Measurements from ENCODE around the gene RNF44.

The RNF44 gene

DNA sequence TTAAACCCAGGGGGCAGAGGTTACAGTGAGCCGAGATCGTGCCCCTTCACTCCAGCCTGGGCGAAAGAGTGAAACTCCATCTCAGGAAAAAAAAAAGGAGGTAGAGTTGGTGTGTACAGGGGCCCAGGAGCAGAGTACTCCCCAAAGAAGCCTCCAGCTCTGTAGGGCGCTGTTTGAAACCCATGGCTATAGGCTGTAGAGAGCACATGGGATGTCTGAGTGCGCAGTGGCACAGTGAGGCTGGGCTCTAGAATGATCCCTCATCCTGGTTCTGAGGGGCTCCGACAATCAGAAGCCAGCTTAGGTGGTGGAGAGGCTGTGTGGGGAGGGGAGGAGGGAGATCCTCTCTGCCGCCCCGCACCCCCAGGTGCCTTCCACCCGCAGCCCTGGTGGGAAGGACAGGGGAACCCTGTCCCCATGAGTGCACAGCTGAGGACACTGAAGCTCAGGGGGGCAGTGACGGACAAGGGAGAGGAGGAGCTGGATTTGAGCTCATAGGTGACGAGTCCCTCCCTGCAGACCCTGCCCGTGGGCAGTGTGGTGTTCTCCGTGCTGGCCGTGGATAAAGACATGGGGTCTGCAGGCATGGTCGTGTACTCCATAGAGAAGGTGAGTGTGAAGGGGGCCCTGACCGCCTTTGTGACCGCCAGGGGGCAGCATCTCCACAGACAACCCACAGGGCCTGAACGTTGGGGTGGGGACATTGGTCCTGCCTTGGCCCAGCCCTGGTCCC, 36.5 kb upstream of the RNF44 start:
- Histone ChIP-seq H3K27ac (ENCODE audit: low read length) (no peak overlapping the region), H3K27me3 (replicated peaks; ENCODE audit: insufficient read depth, low read length) (peaks cover 16% of the 10 kb centered on the region), H3K4me1 (ENCODE audit: low read length) (no peaks in the 10 kb centered on the region), H3K9ac (ENCODE audit: low read length) (no peak overlapping the region), H4K20me1 (ENCODE audit: insufficient read depth, low read length) (no peaks in the 10 kb centered on the region), H3K9me3 (replicated peaks; ENCODE audit: insufficient read depth, low read length) (no peaks in the 10 kb centered on the region), H3K36me3 (replicated peaks; ENCODE audit: insufficient read depth, low read length) (no peaks in the 10 kb centered on the region), H3F3A (ENCODE audit: insufficient read depth, low read length) (no peaks in the 10 kb centered on the region), H3K4me3 (ENCODE audit: low read length) (no peak overlapping the region), H3K4me2 (ENCODE audit: low read depth, low read length) (peak overlapping the region; percentile 9; the same call in 1 of the 2 replicates), H3K9me2 (replicated peaks; ENCODE audit: insufficient read depth, low read length) (no peaks in the 10 kb centered on the region), H3K79me2 (ENCODE audit: low read length) (no peaks in the 10 kb centered on the region), H2AFZ (ENCODE audit: low read length) (no peak overlapping the region)
- DNase-seq, result peak; percentile 50
- TF ChIP-seq, protein P1, sequence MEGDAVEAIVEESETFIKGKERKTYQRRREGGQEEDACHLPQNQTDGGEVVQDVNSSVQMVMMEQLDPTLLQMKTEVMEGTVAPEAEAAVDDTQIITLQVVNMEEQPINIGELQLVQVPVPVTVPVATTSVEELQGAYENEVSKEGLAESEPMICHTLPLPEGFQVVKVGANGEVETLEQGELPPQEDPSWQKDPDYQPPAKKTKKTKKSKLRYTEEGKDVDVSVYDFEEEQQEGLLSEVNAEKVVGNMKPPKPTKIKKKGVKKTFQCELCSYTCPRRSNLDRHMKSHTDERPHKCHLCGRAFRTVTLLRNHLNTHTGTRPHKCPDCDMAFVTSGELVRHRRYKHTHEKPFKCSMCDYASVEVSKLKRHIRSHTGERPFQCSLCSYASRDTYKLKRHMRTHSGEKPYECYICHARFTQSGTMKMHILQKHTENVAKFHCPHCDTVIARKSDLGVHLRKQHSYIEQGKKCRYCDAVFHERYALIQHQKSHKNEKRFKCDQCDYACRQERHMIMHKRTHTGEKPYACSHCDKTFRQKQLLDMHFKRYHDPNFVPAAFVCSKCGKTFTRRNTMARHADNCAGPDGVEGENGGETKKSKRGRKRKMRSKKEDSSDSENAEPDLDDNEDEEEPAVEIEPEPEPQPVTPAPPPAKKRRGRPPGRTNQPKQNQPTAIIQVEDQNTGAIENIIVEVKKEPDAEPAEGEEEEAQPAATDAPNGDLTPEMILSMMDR (IDR thresholded peaks at IDR 0.05; ENCODE audit: low read length), result peak; percentile 89
- TF ChIP-seq EZH2phosphoT487 (IDR thresholded peaks at IDR 0.05; ENCODE audit: low read length), result no peak

DNA sequence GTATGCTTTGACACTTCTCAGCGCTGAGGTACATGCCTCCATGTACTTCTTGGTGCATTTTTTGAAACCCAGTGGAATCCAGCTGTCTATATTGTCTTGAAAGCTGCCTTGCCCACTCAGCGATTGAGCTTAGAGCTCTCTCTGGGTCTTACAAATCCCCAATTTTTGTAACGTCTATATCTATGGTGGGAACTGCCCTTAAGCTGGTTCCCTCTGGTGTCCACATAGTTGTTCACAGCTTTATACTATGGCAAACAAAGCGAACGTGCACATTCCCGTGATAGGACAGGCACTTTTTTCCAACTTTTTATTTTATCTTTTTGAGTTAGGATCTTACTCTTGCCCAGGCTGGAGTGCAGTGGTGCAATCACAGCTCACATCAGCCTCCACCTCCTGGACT, 32.8 kb upstream of the RNF44 start:
- Histone ChIP-seq H3K36me3 (replicated peaks; ENCODE audit: insufficient read depth, low read length) (no peaks in the 10 kb centered on the region), H3K4me3 (ENCODE audit: low read length) (no peak overlapping the region)

DNA sequence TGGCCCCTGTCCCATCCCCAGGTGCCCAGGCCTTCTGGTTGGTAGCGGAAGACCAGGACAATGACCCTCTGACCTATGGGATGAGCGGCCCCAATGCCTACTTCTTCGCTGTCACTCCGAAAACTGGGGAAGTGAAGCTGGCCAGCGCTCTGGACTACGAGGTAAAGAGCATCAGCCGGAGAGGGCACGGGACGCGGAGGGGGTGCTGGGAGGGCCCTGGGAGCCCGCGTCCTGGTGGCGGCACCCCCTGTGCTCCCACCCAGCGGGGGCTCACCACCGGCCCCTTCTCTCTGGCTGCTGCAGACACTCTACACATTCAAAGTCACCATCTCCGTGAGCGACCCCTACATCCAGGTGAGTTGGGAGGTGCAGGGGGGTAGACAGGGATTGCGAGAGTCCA, 31.5 kb upstream of the RNF44 start:
- Histone ChIP-seq H3K27ac (ENCODE audit: low read length) (no peak overlapping the region), H2AFZ (ENCODE audit: low read length) (no peak overlapping the region), H3K4me3 (ENCODE audit: low read length) (no peak overlapping the region), H4K20me1 (ENCODE audit: insufficient read depth, low read length) (no peaks in the 10 kb centered on the region), H3K4me1 (ENCODE audit: low read length) (no peaks in the 10 kb centered on the region), H3K9ac (ENCODE audit: low read length) (no peak overlapping the region), H3K9me2 (replicated peaks; ENCODE audit: insufficient read depth, low read length) (no peaks in the 10 kb centered on the region), H3K4me2 (ENCODE audit: low read depth, low read length) (no peak overlapping the region), H3K27me3 (replicated peaks; ENCODE audit: insufficient read depth, low read length) (peaks cover 37% of the 10 kb centered on the region), H3K36me3 (replicated peaks; ENCODE audit: insufficient read depth, low read length) (no peaks in the 10 kb centered on the region), H3K9me3 (replicated peaks; ENCODE audit: insufficient read depth, low read length) (no peaks in the 10 kb centered on the region), H3K79me2 (ENCODE audit: low read length) (no peaks in the 10 kb centered on the region), H3F3A (ENCODE audit: insufficient read depth, low read length) (no peaks in the 10 kb centered on the region)
- TF ChIP-seq EZH2 (optimal IDR thresholded peaks at IDR 0.05; ENCODE audit: low read depth, low read length) (no peak), EZH2phosphoT487 (IDR thresholded peaks at IDR 0.05; ENCODE audit: low read length) (no peak)
- TF ChIP-seq, protein P1 (IDR thresholded peaks at IDR 0.05; ENCODE audit: low read length), result no peak
- no peak for DNase-seq

More for the DNA sequence above, 32.8 kb upstream of the RNF44 start:
- Histone ChIP-seq H3K9me2 (replicated peaks; ENCODE audit: insufficient read depth, low read length) (no peaks in the 10 kb centered on the region), H3F3A (ENCODE audit: insufficient read depth, low read length) (no peaks in the 10 kb centered on the region), H3K79me2 (ENCODE audit: low read length) (no peaks in the 10 kb centered on the region), H3K4me1 (ENCODE audit: low read length) (no peaks in the 10 kb centered on the region), H3K9me3 (replicated peaks; ENCODE audit: insufficient read depth, low read length) (no peaks in the 10 kb centered on the region), H4K20me1 (ENCODE audit: insufficient read depth, low read length) (no peaks in the 10 kb centered on the region), H3K4me2 (ENCODE audit: low read depth, low read length) (no peak overlapping the region), H3K27me3 (replicated peaks; ENCODE audit: insufficient read depth, low read length) (peaks cover 37% of the 10 kb centered on the region), H2AFZ (ENCODE audit: low read length) (no peak overlapping the region), H3K9ac (ENCODE audit: low read length) (no peak overlapping the region), H3K27ac (ENCODE audit: low read length) (no peak overlapping the region)
- TF ChIP-seq EZH2 (optimal IDR thresholded peaks at IDR 0.05; ENCODE audit: low read depth, low read length), result no peak
- TF ChIP-seq, protein P1 (IDR thresholded peaks at IDR 0.05; ENCODE audit: low read length), result 0 out of 2 replicates have a peak, but pooled peaks have one; percentile 4
- DNase-seq, result no peak

Measured in MM.1S (cell line).